IMR-90 (cell line): ENCODE results near the gene ZNF484. TPM values are rescaled to one million over a fixed set of nuclear protein-coding genes. Genes with fewer than 3 reads are reported as not detected.

Source experiments
- ATAC-seq: fragments of 200-7000 bp; cut with Tn5 transposase; 2 replicates; pipeline ENCODE4 v1.9.1; 2020; ENCODE audit warnings: low read depth, mild to moderate bottlenecking, moderate library complexity
- BruUV-seq: library from RNA; stranded (reverse); fragments of 400-500 nt; replicated peaks from 2 replicates; lab custom pipeline; 2021; lab: Mats Ljungman, UMichigan
- CTCF ChIA-PET: fragments of 300-600 bp; formaldehyde crosslinking; extraction: SDS; loops from one replicate; lab custom pipeline; 2021; ENCODE audit warnings: antibody characterized with exemption; lab: Yijun Ruan, JAX
- POLR2A ChIA-PET: fragments of 300-600 bp; sonication (Branson Sonifier 250); formaldehyde crosslinking; loops from one replicate; lab custom pipeline; 2022; ENCODE audit warnings: antibody characterized with exemption; ENCODE audit not compliant: unreplicated experiment; lab: Charles Lee
- DNase-seq: peaks from one replicate; pipeline ENCODE4 v3.0.0; 2013
- H2AFZ ChIP-seq: replicated peaks from 2 replicates; pipeline ENCODE3; 2013; ENCODE audit warnings: low read length, mild to moderate bottlenecking; ENCODE audit not compliant: poor library complexity
- H2AK5ac ChIP-seq: 2 replicates; pipeline ENCODE4 v1.6.1; 2013; ENCODE audit warnings: low read depth, low read length, inconsistent platforms
- H2AK9ac ChIP-seq: replicated peaks from 2 replicates; pipeline ENCODE3; 2013; ENCODE audit warnings: mild to moderate bottlenecking, low read depth, low read length, moderate library complexity; ENCODE audit not compliant: poor library complexity
- H2BK120ac ChIP-seq: 2 replicates; pipeline ENCODE4 v1.6.1; 2013; ENCODE audit warnings: low read depth, low read length, inconsistent platforms
- H2BK15ac ChIP-seq: 3 replicates; pipeline ENCODE4 v1.6.1; 2013; ENCODE audit warnings: low read depth, low read length, inconsistent platforms
- H2BK20ac ChIP-seq: 2 replicates; pipeline ENCODE4 v1.6.1; 2013; ENCODE audit warnings: low read depth, mild to moderate bottlenecking, inconsistent platforms, low read length, moderate library complexity
- H2BK5ac ChIP-seq: 2 replicates; pipeline ENCODE4 v1.6.1; 2013; ENCODE audit warnings: mild to moderate bottlenecking, low read depth, low read length, inconsistent platforms; ENCODE audit not compliant: poor library complexity, severe bottlenecking
- H3K14ac ChIP-seq: replicated peaks from 2 replicates; pipeline ENCODE4 v1.6.1; 2013; ENCODE audit warnings: low read depth, low read length, inconsistent platforms
- H3K18ac ChIP-seq: 2 replicates; pipeline ENCODE4 v1.6.1; 2013; ENCODE audit warnings: low read depth, low read length, control low read depth
- H3K23ac ChIP-seq: 2 replicates; pipeline ENCODE4 v1.6.1; 2013; ENCODE audit warnings: low read depth, low read length, inconsistent platforms
- H3K27ac ChIP-seq: 2 replicates; pipeline ENCODE4 v1.5.1; 2013; ENCODE audit warnings: mild to moderate bottlenecking, control low read depth, low read length; ENCODE audit not compliant: insufficient read depth
- H3K27me3 ChIP-seq: 2 replicates; pipeline ENCODE4 v1.6.1; 2013; ENCODE audit warnings: low read length; ENCODE audit not compliant: control insufficient read depth, insufficient read depth
- H3K36me3 ChIP-seq: 2 replicates; pipeline ENCODE4 v1.6.1; 2013; ENCODE audit warnings: low read length, mixed read lengths; ENCODE audit not compliant: control insufficient read depth, insufficient read depth
- H3K4ac ChIP-seq: 2 replicates; pipeline ENCODE4 v1.6.1; 2013; ENCODE audit warnings: low read depth, low read length, inconsistent platforms
- H3K4me1 ChIP-seq: 2 replicates; pipeline ENCODE4 v1.6.1; 2013; ENCODE audit warnings: low read length, mixed read lengths; ENCODE audit not compliant: control insufficient read depth, insufficient read depth
- H3K4me2 ChIP-seq: 2 replicates; pipeline ENCODE4 v1.6.1; 2013; ENCODE audit warnings: low read depth, mild to moderate bottlenecking, control low read depth, low read length, moderate library complexity
- H3K4me3 ChIP-seq: 2 replicates; pipeline ENCODE4 v1.5.1; 2013; ENCODE audit warnings: low read depth, mild to moderate bottlenecking, control low read depth, low read length, moderate library complexity; ENCODE audit not compliant: insufficient read depth
- H3K56ac ChIP-seq: 2 replicates; pipeline ENCODE4 v1.6.1; 2013; ENCODE audit warnings: low read length, inconsistent platforms; ENCODE audit not compliant: insufficient read depth; ENCODE audit errors: extremely low read depth
- H3K79me1 ChIP-seq, 2 experiments: 2 replicates each; pipeline ENCODE4 v1.6.1; 2013; ENCODE audit warnings: low read length in 2 of 2, inconsistent platforms in 1 of 2, low read depth in 1 of 2
- H3K9ac ChIP-seq: 2 replicates; pipeline ENCODE4 v1.6.1; 2013; ENCODE audit warnings: low read depth, low read length, control low read depth
- H3K9me1 ChIP-seq: 2 replicates; pipeline ENCODE4 v1.6.1; 2013; ENCODE audit warnings: low read length, inconsistent platforms; ENCODE audit not compliant: insufficient read depth
- H3K9me3 ChIP-seq: 2 replicates; pipeline ENCODE4 v1.6.1; 2013; ENCODE audit warnings: low read length; ENCODE audit not compliant: control insufficient read depth, insufficient read depth
- H4K20me1 ChIP-seq: 2 replicates; pipeline ENCODE4 v1.6.1; 2013; ENCODE audit warnings: low read length, inconsistent platforms; ENCODE audit not compliant: insufficient read depth
- H4K5ac ChIP-seq: 2 replicates; pipeline ENCODE4 v1.6.1; 2013; ENCODE audit warnings: mild to moderate bottlenecking, low read depth, low read length, control low read depth
- H4K8ac ChIP-seq, 2 experiments: 2 replicates each; pipeline ENCODE4 v1.6.1; 2013; ENCODE audit warnings: low read depth in 2 of 2, low read length in 2 of 2, control low read depth in 1 of 2, inconsistent platforms in 1 of 2
- H4K91ac ChIP-seq: 2 replicates; pipeline ENCODE4 v1.6.1; 2013; ENCODE audit warnings: low read depth, low read length, inconsistent platforms; ENCODE audit not compliant: insufficient read depth
- CEBPB ChIP-seq: IDR thresholded peaks from 2 replicates; pipeline ENCODE4 v1.6.1; 2012; ENCODE audit warnings: low read depth, low read length, improper control_type of control experiment
- CTCF ChIP-seq: conservative IDR thresholded peaks from 2 replicates; pipeline ENCODE4 v1.5.1; 2012; ENCODE audit warnings: mild to moderate bottlenecking, low read depth, low read length, improper control_type of control experiment
- MAFK ChIP-seq: IDR thresholded peaks from 2 replicates; pipeline ENCODE4 v1.6.1; 2012; ENCODE audit warnings: low read depth, low read length, improper control_type of control experiment
- NFE2L2 ChIP-seq: fragments of 150-350 bp; IDR thresholded peaks from 2 replicates; pipeline ENCODE4 v1.6.1; 2016; ENCODE audit warnings: low read depth, mild to moderate bottlenecking, low read length
- POLR2A ChIP-seq: IDR thresholded peaks from 2 replicates; pipeline ENCODE4 v1.6.1; 2012; ENCODE audit warnings: mild to moderate bottlenecking, low read depth, low read length
- WGBS, 2 experiments: methylation state at CpG; one replicate each; pipeline versions ENCODE4 v1.1.5 to v1.1.7; 2013; ENCODE audit warnings: missing lambda C conversion rate in 2 of 2; ENCODE audit not compliant: insufficient read length in 1 of 2; ENCODE audit errors: extremely low coverage in 2 of 2; 5-methylcytosine and 5-hydroxymethylcytosine counted together
- dilution Hi-C: fragments of 300-500 bp; cut with HindIII; formaldehyde crosslinking; loops from one replicate; pipeline ENCODE4 v1.14.3; 2018; ENCODE audit warnings: low sequenced_read_pairs; ENCODE audit not compliant: unreplicated experiment
- in situ Hi-C: fragments of 300-500 bp; cut with MboI; formaldehyde crosslinking; loops from 3 replicates; pipeline ENCODE4 v1.14.3; 2019; ENCODE audit warnings: low sequenced_read_pairs, inconsistent platforms, mixed read lengths
- intact Hi-C: fragments of 100-400 bp; cut with micrococcal nuclease; formaldehyde crosslinking; loops from 2 replicates; pipeline ENCODE4 v1.10.0; 2022
- polyA plus RNA-seq, 3 experiments: library from polyadenylated mRNA; depleted of rRNA; stranded (reverse); fragments of >200 nt; gene quantifications; 2 replicates each; pipeline ENCODE4 v1.2.3, GENCODE V29; 2012; ENCODE audit warnings: low replicate concordance in 1 of 3
- total RNA-seq: library from RNA; depleted of rRNA; stranded (reverse); fragments of >200 nt; gene quantifications from 2 replicates; pipeline ENCODE4 v1.2.3, GENCODE V29; 2012

The ZNF484 gene
- total and polyA plus RNA-seq, 2 of the 4 experiments (the other 2 are of a cell fraction) = 1.4 to 11.8 TPM

- no peak overlapping the region for H2AFZ ChIP-seq
- WGBS, 2 experiments = 10% methylated on average over 2 of the region's 2 CpGs; no CpG with 5 or more reads in 1 of the 2 experiments
- no peaks in the 10 kb centered on the region for H3K9me3 ChIP-seq
- no peak overlapping the region for H2BK120ac ChIP-seq
- H4K5ac ChIP-seq = no peak overlapping the region
- intact Hi-C loops (no loop called here), in situ Hi-C loops (no loop called here), dilution Hi-C loops (no loop called here)
- H3K4me3 ChIP-seq = no peak overlapping the region
- ChIA-PET POLR2A (no interaction called here), CTCF (no interaction called here)
- H4K91ac ChIP-seq = no peak overlapping the region
- H3K27me3 ChIP-seq = peaks cover 9% of the 10 kb centered on the region; the same call in 1 of the 2 replicates
- no peak overlapping the region for H3K4me2 ChIP-seq
- no peaks in the 10 kb centered on the region for H3K79me1 ChIP-seq
- no peak overlapping the region for H3K9ac ChIP-seq
- no peaks in the 10 kb centered on the region for H3K9me1 ChIP-seq
- no peak overlapping the region for H4K8ac ChIP-seq
- no peak overlapping the region for H3K18ac ChIP-seq
- H3K56ac ChIP-seq = no peak overlapping the region
- H2AK9ac ChIP-seq = no peak overlapping the region
- H3K27ac ChIP-seq = no peak overlapping the region
- no peak overlapping the region for H2BK20ac ChIP-seq
- no peak overlapping the region for H3K14ac ChIP-seq
- TF ChIP-seq MAFK (no peak), CEBPB (no peak), POLR2A (no peak), NFE2L2 (no peak), CTCF (no peak)
- no peak overlapping the region for H2BK5ac ChIP-seq
- DNase-seq (no peak), ATAC-seq (no peak)
- no peak overlapping the region for H2AK5ac ChIP-seq
- BruUV-seq = no TSS peak
- H3K23ac ChIP-seq = no peak overlapping the region
- no peak overlapping the region for H2BK15ac ChIP-seq
- no peak overlapping the region for H3K4ac ChIP-seq
- H3K4me1 ChIP-seq = no peaks in the 10 kb centered on the region
- no peaks in the 10 kb centered on the region for H4K20me1 ChIP-seq
- no peaks in the 10 kb centered on the region for H3K36me3 ChIP-seq
Measured at GRCh38 chr9:92917176-92917800, 39.5 kb upstream of the ZNF484 start.
